Activated CD8-positive, alpha-beta memory T cell treated with anti-CD3 and anti-CD28 coated beads for 48 hours (primary cell): Measurements from ENCODE around the gene ITPKB.
"Not testable (repeated sequence)": the region's sequence is repeated elsewhere in the genome, so short reads cannot be mapped to it uniquely, and the experiment has no call there.

Source experiments
- DNase-seq, 3 experiments: peaks; one replicate each; pipeline ENCODE4 v3.0.0-alpha.2; 2020; ENCODE audit warnings: low read depth in 2 of 3, low spot score in 2 of 3

The ITPKB gene

DNA sequence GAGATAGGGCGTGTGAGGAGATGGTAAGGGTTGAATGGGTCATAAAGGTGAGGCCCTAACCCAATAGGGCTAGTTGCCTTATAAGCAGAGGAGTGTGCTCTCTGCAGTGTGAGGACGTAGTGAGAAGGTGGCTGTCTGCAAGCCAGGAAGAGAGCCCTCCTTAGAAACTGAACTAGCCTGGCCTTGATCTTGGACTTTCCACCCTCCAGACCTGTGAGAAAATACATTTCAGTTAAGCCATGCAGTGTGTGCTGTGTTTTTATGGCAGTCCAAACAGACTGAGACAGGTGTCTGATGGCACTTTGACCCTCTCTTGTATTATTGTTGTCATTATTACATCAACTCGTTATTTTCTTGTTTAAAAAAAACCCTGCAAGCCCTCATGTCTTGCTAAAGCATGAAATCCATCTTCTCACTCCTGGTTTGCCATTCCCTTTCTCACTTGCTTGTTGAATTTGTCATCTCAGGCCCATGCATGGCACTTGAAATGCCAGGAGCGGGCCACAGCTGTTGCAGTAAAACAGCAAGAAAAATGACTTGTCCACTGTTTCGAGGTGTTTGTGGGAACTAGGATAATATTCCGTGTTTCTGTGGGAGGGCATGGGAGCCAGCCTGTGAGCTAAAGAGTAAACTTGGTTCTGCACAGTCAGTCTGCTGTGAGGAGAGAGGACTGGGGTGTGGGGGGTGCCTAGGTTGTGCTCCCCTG, 111.9 kb downstream of the ITPKB start:
- DNase-seq, result no peak

DNA sequence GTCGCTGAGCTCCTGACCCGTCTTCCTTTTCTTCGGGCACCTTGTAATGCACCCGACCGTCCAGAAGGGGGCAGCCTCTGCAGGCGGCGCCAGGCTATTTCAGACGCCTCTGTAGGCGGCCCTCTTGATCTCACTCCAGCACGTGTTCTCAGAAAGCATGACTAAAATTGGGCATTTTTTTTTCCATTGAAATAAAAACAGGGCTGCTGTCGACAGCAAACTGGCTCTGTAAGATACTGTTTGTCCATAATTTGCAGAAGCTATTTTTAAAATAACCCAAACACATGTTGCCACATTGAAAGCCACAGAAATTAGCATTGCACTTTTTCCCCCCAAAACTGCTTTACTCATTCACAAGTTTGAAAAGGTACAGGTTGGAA, 112.5 kb downstream of the ITPKB start:
- peak; percentile 57 to 66 (median 60) for DNase-seq

DNA sequence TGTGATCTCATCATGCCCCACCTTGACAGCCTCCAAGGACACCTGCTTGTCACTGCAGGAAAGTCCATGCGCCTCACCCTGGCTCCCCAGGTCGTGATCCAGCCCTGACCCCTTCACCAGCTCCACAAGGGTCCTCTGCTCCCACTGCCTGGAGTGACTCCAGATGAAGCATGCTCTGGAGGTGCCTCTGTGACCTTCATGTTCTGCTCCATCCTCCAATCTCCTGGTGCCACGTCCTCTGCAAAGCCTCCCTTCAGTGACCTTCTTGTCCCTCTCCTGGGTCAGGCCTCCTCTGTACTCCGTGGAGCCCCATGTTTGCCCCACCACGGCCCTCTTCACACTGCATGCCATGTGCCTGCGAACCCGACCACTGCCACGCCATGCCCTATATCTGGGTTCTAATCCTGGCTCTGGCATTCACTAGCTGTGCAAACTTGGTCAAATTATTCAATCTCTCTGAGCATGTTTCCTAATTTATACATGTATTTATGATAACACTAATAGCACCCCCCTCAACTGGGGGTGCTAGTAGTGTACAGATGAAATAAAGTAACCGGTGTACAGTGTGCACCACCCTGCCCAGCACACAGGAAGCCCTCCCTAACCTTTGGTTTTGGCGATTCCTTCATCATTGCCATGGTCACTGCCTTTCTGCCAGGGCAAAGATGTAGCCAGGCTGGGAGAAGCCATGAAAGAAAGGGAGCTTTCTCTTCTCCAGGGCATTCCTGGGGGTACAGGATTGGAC, 113.1 kb downstream of the ITPKB start:
- no peak for DNase-seq

DNA sequence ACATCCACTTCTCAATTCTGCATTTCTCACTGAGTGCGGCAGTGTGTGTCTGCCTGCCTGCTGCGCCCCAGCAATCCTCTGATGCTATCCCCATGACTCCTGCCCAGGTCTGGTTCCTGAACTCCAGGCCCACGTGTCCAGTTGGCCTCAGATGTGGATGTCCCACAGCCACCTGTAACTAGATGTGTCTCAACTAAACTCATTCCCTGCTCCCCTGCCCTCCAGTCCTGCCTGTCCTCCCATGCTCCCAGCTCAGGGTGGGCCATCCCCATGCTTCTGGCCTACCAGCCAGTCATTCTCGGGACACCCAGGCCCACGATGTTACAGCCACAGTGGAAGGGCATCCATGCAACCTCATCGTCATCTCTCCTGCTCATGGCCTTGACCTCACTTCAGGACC, 113.8 kb downstream of the ITPKB start:
- no peak for DNase-seq

DNA sequence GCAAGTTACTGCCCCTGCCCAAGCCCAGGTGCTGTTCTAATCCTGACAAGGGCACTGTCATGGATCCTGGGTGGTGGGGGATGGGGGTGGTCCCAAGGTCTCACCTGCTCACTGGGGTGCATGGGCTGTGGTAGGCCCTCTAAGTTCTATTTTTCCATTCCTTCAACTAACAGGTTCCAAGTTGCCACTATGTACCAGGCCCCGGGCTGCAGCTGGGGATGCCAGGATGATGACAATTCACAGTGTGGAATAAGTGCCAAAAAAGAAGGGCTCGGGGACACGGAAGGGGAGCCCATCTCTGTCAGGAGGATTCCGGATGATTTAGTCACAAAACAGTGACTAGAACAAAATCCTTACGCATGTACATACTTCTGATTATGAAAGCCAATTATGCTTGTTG, 114.6 kb downstream of the ITPKB start:
- DNase-seq, result no peak

DNA sequence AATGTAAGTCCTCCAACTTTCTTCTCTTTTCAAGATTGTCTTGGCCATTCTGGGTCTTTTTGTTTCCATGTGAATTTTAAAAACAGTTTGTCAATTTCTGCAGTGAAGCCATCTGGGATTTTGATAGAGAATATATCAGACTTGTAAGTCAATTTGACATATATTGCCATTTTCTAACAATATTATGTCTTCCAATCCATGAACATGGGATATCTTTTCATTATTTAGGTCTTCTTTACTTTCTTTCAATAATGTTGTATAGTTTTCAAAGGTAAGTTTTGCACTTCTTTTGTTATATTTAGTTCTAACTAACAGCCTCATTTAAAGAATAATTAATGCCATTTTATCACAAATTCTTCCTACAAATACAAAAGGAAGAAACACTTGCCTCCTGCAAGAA, 117.1 kb downstream of the ITPKB start:
- DNase-seq, result no peak

DNA sequence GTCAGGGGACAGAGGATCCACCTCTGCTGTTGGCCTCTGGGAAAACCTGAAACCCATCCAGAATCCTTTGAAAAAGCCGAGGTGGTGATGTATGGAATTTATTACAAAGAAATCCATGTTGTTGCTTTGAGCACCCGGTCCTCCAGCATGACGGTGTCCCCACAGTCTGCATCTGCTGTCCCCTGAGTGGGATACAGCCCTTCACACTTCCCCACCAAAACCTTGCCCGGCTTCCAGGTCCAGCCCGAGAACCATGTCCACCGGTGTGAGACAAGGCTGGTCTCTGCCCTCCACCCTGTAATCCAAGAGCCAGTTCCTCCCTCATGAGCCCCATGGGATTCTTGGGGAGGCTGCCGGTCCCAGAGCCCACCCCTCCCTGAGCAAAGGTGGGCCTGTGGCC, 120.1 kb downstream of the ITPKB start:
- no peak for DNase-seq

DNA sequence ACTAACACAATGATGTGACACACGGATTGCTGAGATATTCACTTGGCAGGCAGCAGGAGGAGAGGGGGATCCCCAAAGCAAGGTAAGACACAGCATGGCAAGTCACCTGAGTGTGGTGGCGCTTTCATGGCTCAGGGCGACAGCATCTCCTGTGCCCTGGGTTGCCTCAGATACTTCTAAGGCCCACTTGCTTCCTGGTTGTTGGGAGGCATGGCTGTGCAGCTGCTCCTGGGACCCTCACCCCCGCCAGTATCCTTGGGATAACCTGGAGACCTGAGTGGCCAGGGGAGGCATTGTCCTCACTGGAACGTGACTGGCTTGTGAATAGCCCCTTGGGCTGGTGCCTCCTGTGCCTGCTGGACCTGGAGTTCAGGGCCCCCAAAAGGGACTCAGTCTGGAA, 120.7 kb downstream of the ITPKB start:
- DNase-seq, result no peak

DNA sequence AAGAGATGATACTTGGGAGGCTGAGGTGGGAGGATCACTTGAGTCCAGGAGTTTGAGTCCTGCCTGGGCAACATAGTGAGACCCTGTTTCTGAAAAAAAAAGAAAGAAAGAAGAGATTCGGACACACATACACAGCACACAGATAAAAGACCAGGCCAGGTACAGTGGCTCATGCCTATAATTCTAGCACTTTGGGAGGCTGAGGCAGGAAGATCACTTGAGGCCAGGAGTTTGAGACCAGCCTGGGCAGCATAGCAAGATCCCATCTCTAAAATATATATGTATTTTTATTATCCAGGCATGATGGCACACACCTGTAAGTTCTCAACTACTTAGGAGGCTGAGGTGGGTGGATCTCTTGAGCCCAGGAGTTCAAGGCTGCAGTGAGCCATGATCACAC, 121.4 kb downstream of the ITPKB start:
- not testable (repeated sequence) for DNase-seq

DNA sequence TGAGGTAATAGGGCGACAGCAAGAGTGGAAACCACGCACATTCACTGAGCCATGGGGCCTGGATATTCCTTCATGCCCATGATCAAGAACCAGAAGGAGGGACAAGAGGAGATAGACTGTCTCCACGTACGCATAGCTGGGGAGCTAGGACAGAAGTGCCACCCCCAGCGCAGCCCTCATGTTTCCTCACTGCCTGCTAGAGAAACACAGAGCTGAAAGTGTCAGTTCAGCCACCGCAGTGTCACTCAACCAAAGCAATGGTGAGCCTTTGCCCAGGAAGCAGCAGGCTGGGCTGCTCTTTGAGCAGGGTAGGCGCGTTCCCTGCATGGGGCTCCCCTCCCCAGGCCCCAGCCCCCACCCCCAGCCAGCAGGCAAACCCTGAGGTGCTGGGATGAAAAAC, 122.0 kb downstream of the ITPKB start:
- DNase-seq, result no peak

DNA sequence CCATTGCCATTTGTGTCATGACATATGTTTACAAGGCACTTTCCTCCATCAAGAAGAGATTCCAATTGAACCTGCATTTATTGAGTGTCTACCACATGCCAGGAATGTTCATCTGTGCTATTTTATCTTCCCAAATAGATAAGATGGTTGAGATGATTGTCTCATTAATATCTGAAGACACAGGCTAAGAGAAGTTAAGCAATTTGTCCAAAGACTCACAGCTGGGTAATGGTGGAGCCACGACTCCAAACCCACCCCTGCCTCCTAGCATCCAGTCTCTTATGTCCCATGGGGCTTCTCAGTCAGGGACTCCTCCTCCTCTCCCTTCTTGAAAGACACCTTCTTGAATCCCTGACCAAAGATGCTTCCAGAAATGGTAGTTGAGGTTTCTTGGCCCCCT, 122.4 kb downstream of the ITPKB start:
- no peak for DNase-seq

DNA sequence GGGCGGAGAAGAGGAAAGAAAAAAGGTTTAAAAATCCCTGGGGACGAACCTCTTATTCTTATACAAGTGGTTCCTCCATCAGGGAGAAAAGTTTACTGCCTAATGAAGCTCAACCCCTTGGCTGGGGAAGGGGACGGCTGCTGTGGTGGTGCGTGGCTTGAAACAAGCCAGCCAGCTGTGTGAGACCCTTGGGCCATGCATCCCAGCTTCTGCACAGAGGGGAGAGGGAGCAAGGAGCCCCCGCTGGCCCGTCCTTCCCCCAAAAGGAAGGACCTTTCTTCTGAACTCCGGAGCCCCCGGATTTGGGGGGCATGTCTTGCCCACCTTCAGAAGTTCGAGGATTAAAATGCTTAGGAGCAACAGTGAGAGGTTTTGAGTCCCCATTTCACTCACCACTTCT, 123.2 kb downstream of the ITPKB start:
- no peak for DNase-seq

DNA sequence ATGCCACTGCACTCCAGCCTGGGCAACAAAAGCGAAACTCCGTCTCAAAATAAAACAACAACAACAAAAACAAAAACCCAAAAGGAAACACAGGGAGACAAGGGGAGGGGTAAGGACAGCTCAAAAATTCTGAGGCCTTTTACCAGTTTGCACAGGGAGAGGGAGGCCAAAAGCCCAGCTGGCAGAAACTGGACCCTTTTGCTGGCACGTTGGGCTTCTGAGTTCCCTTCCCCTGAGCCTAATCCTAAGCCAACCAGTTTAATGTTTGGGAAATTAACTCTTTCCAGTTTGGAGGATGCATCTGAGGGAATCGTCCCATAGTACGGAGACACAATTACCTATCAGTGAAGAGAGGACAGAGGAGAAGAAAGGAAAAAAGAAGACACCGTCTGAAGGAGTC, 127.1 kb downstream of the ITPKB start:
- DNase-seq, result not testable (repeated sequence)

DNA sequence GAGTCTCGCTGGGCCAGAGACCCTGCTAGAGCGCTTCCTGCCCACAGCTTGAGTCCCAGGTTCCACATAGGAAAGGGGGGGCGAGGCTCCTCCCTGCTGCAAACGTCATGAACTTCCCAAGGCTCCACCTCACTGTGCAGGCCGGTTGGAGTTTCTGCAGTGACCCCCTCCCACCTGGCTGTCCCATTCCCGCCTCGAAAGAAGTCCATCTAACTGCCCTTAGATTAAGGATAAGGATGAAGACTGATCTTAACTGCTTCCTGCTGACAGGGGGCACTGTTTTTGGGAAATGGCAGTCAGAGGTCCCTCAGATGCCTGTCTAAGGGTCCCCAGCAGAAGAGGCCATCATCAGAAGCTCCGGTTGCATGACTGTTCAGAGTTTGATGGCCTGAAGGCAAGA, 127.8 kb downstream of the ITPKB start:
- no peak for DNase-seq

DNA sequence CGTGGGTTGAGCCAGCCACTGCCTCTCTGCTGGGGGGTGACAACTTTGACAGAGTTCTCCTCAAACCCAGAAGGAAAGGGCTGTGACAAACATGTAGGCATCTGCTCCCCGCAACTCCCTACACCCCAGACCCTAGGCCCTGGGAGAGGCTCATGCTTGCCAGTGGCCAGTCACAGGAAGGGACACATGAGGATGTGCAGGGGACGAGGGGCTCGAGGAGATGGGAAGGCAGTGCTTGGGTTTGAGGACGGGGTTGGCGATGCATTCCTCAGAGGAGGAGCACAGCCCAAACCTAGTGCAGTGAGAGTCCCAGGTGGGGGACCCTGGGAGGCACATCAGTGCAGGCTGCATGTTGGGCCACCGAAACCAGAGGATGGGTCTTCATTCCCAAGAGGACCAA, 128.4 kb downstream of the ITPKB start:
- no peak for DNase-seq

DNA sequence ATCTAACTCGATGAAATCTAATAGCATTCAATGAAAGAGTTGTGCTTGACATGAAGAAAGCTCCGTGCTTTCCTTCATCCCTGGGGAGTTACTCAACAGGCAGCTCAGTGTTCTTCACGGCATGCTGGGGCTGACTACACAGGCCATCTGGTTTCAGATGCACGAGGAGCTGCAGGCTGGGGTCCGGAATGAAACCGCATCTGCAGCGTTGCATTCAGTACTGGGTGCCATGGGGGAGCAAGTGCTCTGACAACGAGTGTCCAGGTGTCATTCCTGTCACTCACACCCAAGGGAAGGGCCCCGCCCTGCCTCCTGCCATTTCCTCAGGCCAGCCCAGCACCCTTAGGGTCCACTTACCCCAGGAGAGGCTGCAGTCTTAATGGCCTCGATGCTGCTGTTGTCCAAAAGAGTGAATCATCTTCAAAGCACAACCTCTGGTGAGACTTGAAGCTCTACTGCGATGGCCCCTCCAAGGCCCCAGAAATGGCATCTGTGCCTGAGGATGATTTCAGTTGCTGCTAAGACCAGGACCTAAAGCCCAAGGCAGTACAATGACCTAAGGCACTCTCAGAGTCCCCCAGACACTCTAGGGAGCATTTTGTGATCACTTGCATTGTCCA, 129.1 kb downstream of the ITPKB start:
- DNase-seq, result no peak

DNA sequence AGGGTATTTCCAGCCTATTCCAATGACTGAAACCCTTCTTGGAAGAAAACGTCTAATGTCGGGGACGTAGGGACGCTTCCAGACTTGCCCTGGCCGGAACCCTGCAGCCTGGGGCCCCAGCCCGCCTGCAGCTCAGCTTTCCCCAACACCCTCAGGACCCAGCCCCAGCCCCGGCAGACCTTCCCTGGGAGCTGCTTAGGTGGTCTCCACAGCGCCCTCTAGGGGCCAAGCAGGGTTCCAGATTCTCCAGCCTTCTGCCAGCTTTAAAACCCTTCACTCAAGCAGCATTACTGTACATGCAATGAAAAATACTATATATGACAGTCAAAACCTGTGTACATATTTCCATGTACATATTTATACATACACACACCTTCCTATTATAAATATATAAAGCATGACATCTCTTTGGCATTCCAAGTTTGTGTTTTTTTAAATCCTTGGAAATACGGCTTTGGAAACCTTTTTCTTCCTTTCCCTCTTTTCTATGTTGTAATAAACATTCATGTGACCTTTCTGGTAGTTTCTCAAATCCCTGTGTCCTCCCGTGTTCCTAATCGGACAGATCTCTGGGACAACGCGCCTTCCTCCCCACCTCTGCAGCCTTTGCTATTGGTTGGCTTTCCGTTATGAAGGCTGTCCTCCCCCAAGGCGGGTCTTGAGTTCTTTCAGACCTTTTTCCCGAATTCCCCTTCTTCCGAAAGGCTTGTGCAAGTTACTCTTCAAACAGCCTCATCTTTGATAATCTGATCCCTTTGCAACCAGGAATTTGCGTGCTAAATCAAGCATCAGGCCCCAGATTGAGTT, 130.2 kb downstream of the ITPKB start:
- peak; percentile 32 to 58 (median 42) for DNase-seq

DNA sequence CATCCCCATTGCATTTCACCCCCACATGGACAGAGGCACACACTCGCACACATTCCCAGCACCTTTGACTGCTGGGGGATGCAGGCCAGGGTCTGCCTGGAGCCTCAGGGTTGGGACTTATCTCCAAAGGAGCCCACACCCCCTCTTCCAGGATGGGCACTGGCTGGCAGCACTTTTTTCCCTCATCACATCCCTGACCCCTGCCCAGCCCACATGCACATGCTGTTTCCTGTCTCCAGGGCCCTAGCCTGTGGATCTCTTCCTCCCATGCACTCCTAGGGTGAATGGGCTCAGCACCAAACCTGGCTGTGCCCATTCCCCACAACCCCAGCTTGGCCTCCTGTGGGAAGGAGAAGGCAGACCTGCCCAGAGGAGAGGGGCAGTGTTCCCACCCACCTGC, 131.3 kb downstream of the ITPKB start:
- no peak for DNase-seq

DNA sequence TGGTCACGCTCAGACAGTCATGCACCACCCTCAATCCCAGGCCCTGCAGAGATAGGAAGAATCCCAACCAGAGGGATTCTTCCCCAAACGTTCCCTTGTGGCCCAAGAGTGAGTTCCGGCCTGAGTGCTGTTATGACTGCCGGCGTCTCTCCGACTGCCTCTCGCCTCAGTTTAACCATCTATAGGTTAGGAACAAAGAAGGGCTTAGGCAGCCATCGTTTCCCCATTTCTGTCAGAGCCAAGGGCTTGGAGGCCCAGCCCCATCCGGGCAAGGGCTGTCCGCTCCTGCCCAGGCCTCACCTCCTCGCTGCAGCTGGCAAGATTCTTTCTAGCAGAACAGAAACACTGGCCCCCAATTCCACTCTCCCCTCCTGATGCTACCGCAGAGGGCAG, 131.8 kb downstream of the ITPKB start:
- DNase-seq, result no peak

DNA sequence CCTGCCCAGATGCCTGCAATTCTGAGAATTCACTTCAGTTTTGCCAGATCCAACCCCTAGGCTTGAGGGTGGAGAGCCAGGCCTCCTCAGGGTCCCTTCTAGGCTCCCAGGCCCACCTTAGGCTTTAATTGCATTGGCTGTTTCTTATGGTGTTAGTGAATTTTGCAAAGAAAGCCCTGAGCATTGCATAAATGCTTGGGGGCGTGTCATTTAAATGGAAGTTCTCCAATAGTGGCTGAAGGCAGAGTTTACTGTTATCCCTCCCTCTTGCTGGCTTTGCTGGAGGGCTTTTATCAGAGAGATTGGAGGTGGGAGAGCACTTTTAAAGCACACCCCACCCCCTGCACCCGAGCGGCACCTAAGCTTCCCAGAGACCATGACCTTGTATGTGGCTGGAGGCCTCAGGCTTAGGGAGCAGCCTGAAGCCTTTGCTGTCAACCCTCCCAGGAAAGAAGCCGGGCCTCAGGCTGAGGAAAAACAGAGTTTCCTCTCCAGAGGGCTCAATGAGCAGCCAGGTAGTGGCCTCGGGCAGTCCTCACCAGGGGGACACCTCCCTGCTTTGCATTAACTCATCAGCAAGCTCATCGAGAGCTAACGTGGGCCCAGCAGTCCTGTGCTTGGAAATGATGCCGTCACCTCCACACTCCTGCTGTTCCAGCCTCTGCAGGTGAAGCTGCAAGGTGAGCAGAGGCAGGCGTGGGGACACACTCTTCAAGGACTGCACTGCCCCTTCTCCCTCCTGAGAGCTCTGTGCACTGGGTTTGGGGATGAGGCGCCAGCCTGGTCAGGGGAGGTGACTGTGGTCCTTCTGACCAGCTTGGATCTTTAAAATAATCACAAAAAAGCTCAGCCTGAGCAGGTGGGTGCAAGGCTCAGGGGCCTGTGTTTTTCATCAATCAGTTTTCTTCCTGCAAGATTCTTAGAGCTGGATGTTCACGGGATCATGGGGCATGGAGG, 132.5 kb downstream of the ITPKB start:
- no peak for DNase-seq
